ENCODE results near the gene CSF1R.

CSF1R gene

DNA sequence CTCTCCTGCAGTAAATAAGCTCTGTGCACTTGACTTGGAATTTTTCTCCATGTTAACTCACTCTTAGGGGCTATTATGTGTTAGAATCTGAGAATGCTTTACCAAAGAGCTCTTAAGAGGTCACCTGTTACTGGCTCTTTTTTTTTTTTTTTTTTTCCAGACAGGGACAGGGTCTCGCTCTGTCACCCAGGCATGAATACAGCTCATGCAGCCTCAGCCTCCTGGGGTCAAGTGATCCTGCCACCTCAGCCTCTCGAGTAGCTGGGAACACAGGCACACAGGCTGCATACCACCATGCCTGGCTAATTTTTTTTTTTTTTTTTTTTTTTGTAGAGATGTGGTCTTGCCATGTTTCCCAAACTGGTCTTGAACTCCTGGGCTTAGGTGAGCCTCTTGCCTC is 63.7 kb downstream of the CSF1R start:
- no peak for DNase-seq (ENCODE audit: low spot score)

GRCh38 chr5:150022158-150022531 is 64.2 kb downstream of the CSF1R start:
- no peak for DNase-seq (ENCODE audit: low spot score)

GRCh38 chr5:150021491-150022157 is 64.7 kb downstream of the CSF1R start:
- DNase-seq (ENCODE audit: low spot score): peak; percentile 55

DNA sequence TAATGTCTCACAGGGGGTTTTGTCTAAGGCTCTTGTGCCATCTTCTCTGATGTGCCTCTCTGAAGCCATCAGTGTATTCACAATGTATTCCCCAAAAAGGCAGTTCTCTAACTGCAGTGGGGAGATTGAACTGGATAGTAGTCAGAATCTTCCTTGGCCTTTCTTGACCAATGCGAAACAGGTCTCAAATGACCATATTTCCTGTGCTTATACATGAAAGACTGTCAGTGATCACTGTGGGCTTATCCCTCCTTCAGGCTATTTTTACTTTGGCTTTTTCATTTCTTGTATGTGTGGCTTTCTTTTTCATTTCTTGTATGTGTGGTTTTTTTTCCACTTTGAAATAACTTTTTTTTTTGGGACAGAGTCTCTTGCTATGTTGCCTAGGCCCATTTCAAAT is 66.1 kb downstream of the CSF1R start:
- DNase-seq (ENCODE audit: low spot score): no peak

GRCh38 chr5:150017226-150018005 is 68.9 kb downstream of the CSF1R start:
- no peak for DNase-seq (ENCODE audit: low spot score)

- no peak for DNase-seq (ENCODE audit: low spot score)
These were observed 69.8 kb downstream of the CSF1R start for GRCh38 chr5:150016537-150016936.

DNA sequence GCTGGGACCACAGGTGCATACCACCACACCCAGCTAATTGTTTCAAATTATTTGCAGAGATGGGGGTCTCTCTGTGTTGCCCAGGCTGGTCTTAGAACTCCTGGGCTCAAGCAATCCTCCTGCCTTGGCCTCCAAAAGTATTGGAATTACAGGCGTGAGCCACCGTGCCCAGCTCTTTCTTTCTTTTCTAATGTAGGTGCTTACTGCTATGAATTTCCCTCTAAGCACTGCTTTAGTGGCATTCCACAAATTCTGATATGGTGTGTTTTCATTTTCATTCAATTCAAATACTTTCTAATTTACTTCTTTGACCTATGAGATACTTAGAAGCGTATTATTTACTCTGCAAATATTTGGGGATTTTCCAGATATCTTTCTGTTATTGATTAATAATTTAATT is 70.9 kb downstream of the CSF1R start:
- DNase-seq (ENCODE audit: low spot score): no peak

DNA sequence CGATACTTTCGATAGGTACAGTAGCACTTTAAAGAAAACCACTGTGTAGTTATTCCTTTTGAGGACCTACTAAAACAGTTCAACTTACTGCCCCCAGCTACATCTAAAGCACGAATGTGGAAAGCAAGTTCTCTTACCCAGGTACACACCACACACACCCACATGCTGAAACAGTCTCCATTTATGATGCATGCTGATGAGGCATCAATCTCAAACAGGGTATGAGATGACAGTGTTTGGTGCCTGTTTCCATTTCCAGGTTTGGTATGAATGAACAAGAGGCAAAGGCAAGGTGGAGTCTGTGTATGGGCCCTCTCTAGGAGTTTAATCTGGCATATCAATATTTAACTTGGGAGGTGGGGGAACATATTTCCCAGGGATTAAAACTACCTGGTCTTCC is 71.9 kb downstream of the CSF1R start:
- no peak for DNase-seq (ENCODE audit: low spot score)

- no peak for DNase-seq (ENCODE audit: low spot score)
These were observed 72.4 kb downstream of the CSF1R start for GRCh38 chr5:150013931-150014330.

GRCh38 chr5:150009671-150010387 is 76.5 kb downstream of the CSF1R start:
- DNase-seq (ENCODE audit: low spot score): no peak

GRCh38 chr5:150007050-150007449 is 79.3 kb downstream of the CSF1R start:
- no peak for DNase-seq (ENCODE audit: low spot score)

DNA sequence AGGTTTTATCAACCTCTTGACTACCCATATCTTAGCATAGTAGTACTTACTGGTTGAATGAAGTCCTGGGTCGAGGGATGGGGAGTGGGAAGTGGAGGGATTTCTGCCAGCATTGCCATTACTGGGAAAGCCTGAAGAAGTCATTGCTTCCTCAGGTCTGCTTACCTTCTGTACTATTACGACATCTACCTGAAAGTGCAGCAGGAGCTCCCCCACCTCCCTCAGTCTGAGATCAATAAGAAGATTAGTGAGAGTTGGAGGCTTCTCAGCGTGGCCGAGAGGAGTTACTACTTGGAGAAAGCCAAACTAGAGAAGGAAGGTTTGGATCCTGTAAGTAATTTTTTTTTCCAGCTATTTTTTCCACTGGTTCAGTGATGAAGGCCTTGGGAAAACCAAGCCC is 80.0 kb downstream of the CSF1R start:
- no peak for DNase-seq (ENCODE audit: low spot score)

Measured in iPS-NIHi11 (cell line).